Ovary (tissue), 9 donors: Measurements from ENCODE around the gene CFI. TPM values are rescaled to one million over a fixed set of nuclear protein-coding genes. Genes with fewer than 3 reads are reported as not detected.

Source experiments
- DNase-seq, 5 donors: peaks; one replicate each; pipeline ENCODE4 v3.0.0-alpha.2; 2019 to 2020
- H3K27ac ChIP-seq, 2 donors: fragments of 200-600 bp; one replicate each; pipeline versions ENCODE4 v1.5.1 to v1.8.0; 2019 to 2022
- H3K27me3 ChIP-seq: fragments of 200-600 bp; one replicate; pipeline ENCODE4 v1.8.0; 2022
- H3K36me3 ChIP-seq: fragments of 200-600 bp; sonication (generic); one replicate; pipeline ENCODE4 v1.5.1; 2019
- H3K4me1 ChIP-seq: one replicate; pipeline ENCODE4 v1.8.1; 2013; ENCODE audit warnings: mild to moderate bottlenecking, moderate library complexity; ENCODE audit not compliant: insufficient read depth
- H3K4me3 ChIP-seq: fragments of 200-600 bp; sonication (generic); one replicate; pipeline ENCODE4 v1.5.1; 2017
- H3K9me3 ChIP-seq, 2 donors: fragments of 200-600 bp in 1 of 2; sonication (generic) in 1 of 2; one replicate each; pipeline versions ENCODE4 v1.5.1 to v1.8.1; 2013 to 2019; ENCODE audit warnings: mild to moderate bottlenecking in 1 of 2, moderate library complexity in 1 of 2
- CTCF ChIP-seq, 3 donors: fragments of 450-650 bp in 2 of 3; fragments of 200-600 bp in 1 of 3; IDR thresholded peaks; one replicate each; pipeline versions ENCODE4 v1.5.1 to v1.8.0; 2016 to 2022; ENCODE audit warnings: antibody characterized with exemption in 3 of 3, mild to moderate bottlenecking in 1 of 3
- EP300 ChIP-seq: sonication (generic); formaldehyde crosslinking; IDR thresholded peaks from one replicate; pipeline ENCODE4 v1.6.1; 2017; ENCODE audit warnings: antibody characterized with exemption
- POLR2A ChIP-seq: fragments of 450-650 bp; IDR thresholded peaks from one replicate; pipeline ENCODE4 v1.6.1; 2017; ENCODE audit warnings: antibody characterized with exemption, mild to moderate bottlenecking, moderate library complexity
- WGBS, 3 donors: extraction: QIAGEN DNeasy Blood & Tissue Kit in 1 of 3; methylation state at CpG; one replicate each; pipeline versions ENCODE4 v1.1.5 to v1.1.7; 2013 to 2017; 5-methylcytosine and 5-hydroxymethylcytosine counted together
- intact Hi-C, 4 donors: fragments of 100-400 bp; cut with DNase I; formaldehyde crosslinking; loops; one replicate each; pipeline versions ENCODE4 v1.11.0 to v1.15.1; 2022 to 2023
- polyA plus RNA-seq, 2 donors: library from polyadenylated mRNA; stranded (reverse); fragments of 200-250 nt in 1 of 2; fragments of 350-450 nt in 1 of 2; fragmentation: Illumina TruSeq in 1 of 2; extraction: RNeasy Lipid Tissue Mini Kit (QIAGEN cat#74804) in 1 of 2; gene quantifications; one replicate each; pipeline ENCODE4 v1.2.3, GENCODE V29; 2013 to 2014
- total RNA-seq, 7 donors: library from RNA; depleted of rRNA in 2 of 7; stranded (reverse); fragments of >200 nt in 2 of 7; fragmentation: NEBNext Ultra II Directional in 3 of 7; extraction: Animal tissue kit (Norgen Biotek cat#: 25700) in 3 of 7; gene quantifications; one replicate each; pipeline versions ENCODE4 v1.1.0 to v1.2.4, GENCODE V29; 2016 to 2023
- donor health status: DM: no; HTN: no; CAD: no; lungs with moderate emphysema.
- donor health status: DM: no; HTN: no; CAD: no.
- donor health status: Bipolar disorder and iron deficiency.
- donor health status: DM: yes; HTN: yes; CAD: no.
- donor health status: DM: no; HTN: no; CAD: no.
- donor health status: DM: yes; HTN: yes; CAD: no.

The CFI gene
- total and polyA plus RNA-seq, 9 donors, result 13.1 to 112 (median 38.2) TPM

DNA sequence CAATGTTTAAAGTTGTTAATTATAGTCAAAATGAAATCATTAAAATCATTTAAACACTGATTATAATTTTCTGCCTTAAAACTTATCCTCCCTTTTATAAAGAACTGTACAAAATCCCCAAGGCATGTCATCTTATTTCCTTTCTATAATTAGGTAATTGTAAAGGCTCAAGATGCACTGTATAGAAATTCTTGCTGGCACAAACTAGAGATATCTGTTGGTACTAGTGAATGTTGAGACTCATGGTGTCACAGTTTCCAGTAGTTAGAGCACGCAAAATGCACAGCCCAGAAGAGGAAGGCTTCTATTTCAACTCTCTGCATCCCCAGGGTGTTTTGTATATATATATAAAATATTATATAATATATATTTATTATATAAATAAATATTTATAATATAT is 49.3 kb downstream of the CFI start:
- H3K4me1 ChIP-seq, result no peaks in the 10 kb centered on the region
- DNase-seq, result no peak
- WGBS, 3 donors, result 0% methylated on average over 1 of the region's 1 CpG
- no peak overlapping the region for H3K4me3 ChIP-seq
- no peak overlapping the region for H3K27ac ChIP-seq
- H3K27me3 ChIP-seq, result no peaks in the 10 kb centered on the region
- no peaks in the 10 kb centered on the region for H3K9me3 ChIP-seq
- H3K36me3 ChIP-seq, result no peaks in the 10 kb centered on the region
- no peak for TF ChIP-seq EP300
- TF ChIP-seq CTCF (IDR thresholded peaks at IDR 0.05), result no peak
- TF ChIP-seq POLR2A, result no peak
- intact Hi-C loops, result no loop called here

GRCh38 chr4:109751852-109752251 is 49.9 kb downstream of the CFI start:
- no peak overlapping the region for H3K27ac ChIP-seq
- 88 to 92% (median 91%) methylated on average over 4 of the region's 4 CpGs for WGBS, 3 donors
- intact Hi-C loops, result no loop called here
- H3K9me3 ChIP-seq, result no peaks in the 10 kb centered on the region
- no peaks in the 10 kb centered on the region for H3K27me3 ChIP-seq
- TF ChIP-seq EP300 (no peak), POLR2A (no peak), CTCF (IDR thresholded peaks at IDR 0.05) (no peak)
- H3K36me3 ChIP-seq, result no peaks in the 10 kb centered on the region
- H3K4me1 ChIP-seq, result no peaks in the 10 kb centered on the region
- H3K4me3 ChIP-seq, result no peak overlapping the region
- DNase-seq, result no peak

GRCh38 chr4:109750652-109751244 is 51.1 kb downstream of the CFI start:
- no peak for DNase-seq

GRCh38 chr4:109749388-109750082 is 52.3 kb downstream of the CFI start:
- TF ChIP-seq EP300 (no peak), CTCF (IDR thresholded peaks at IDR 0.05) (no peak), POLR2A (no peak)
- no peak for DNase-seq
- Histone ChIP-seq H3K4me1 (no peaks in the 10 kb centered on the region), H3K27ac (no peak overlapping the region), H3K4me3 (no peak overlapping the region), H3K9me3 (no peaks in the 10 kb centered on the region), H3K27me3 (no peaks in the 10 kb centered on the region), H3K36me3 (no peaks in the 10 kb centered on the region)
- intact Hi-C loops, result no loop called here
- 81 to 82% (median 81%) methylated on average over 7 of the region's 7 CpGs for WGBS, 3 donors

More at GRCh38 chr4:109750652-109751244, 51.1 kb downstream of the CFI start:
- no peaks in the 10 kb centered on the region for H3K9me3 ChIP-seq
- H3K27me3 ChIP-seq, result no peaks in the 10 kb centered on the region
- H3K27ac ChIP-seq, result no peak overlapping the region
- TF ChIP-seq CTCF (IDR thresholded peaks at IDR 0.05) (no peak), POLR2A (no peak), EP300 (no peak)
- no peak overlapping the region for H3K4me3 ChIP-seq
- H3K36me3 ChIP-seq, result no peaks in the 10 kb centered on the region
- no peaks in the 10 kb centered on the region for H3K4me1 ChIP-seq
- intact Hi-C loops, result no loop called here
- WGBS, 3 donors, result 94 to 96% (median 95%) methylated on average over 4 of the region's 4 CpGs
